ENCODE results near the gene TTC12.

DNA sequence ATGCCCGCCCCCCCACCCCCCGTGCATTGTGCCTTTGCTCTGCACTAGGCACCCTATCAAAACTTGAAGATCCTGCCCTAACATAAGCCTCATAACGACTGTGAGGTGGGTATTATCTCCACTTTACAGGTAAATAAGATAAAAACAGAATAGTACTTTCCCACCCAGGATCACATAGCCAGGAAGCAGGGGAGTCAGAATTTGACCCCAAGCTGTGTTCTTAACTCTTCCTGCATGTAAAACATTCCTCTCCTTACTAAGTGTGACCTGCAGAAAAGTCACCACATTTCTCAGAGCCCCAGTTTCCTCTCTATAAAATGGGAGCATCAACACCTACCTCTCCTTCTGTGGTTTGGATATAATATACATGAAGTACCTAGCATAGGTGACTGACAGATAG, 55.0 kb downstream of the TTC12 start:
- TF ChIP-seq, protein P1, sequence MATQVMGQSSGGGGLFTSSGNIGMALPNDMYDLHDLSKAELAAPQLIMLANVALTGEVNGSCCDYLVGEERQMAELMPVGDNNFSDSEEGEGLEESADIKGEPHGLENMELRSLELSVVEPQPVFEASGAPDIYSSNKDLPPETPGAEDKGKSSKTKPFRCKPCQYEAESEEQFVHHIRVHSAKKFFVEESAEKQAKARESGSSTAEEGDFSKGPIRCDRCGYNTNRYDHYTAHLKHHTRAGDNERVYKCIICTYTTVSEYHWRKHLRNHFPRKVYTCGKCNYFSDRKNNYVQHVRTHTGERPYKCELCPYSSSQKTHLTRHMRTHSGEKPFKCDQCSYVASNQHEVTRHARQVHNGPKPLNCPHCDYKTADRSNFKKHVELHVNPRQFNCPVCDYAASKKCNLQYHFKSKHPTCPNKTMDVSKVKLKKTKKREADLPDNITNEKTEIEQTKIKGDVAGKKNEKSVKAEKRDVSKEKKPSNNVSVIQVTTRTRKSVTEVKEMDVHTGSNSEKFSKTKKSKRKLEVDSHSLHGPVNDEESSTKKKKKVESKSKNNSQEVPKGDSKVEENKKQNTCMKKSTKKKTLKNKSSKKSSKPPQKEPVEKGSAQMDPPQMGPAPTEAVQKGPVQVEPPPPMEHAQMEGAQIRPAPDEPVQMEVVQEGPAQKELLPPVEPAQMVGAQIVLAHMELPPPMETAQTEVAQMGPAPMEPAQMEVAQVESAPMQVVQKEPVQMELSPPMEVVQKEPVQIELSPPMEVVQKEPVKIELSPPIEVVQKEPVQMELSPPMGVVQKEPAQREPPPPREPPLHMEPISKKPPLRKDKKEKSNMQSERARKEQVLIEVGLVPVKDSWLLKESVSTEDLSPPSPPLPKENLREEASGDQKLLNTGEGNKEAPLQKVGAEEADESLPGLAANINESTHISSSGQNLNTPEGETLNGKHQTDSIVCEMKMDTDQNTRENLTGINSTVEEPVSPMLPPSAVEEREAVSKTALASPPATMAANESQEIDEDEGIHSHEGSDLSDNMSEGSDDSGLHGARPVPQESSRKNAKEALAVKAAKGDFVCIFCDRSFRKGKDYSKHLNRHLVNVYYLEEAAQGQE (IDR thresholded peaks at IDR 0.05; ENCODE audit: low read depth), result no peak
- TF ChIP-seq EP300 (IDR thresholded peaks at IDR 0.05; ENCODE audit: borderline replicate concordance) (no peak), ZBTB7A (IDR thresholded peaks at IDR 0.05; ENCODE audit: low read depth) (no peak), FOXM1 (IDR thresholded peaks at IDR 0.05; ENCODE audit: borderline replicate concordance, low read depth) (no peak), NFIC (IDR thresholded peaks at IDR 0.05) (no peak), CREB1 (IDR thresholded peaks at IDR 0.05; ENCODE audit: low read depth) (no peak), RAD21 (IDR thresholded peaks at IDR 0.05; ENCODE audit: low read depth) (no peak), YY1 (IDR thresholded peaks at IDR 0.05; ENCODE audit: low read depth) (no peak), TCF12 (IDR thresholded peaks at IDR 0.05; ENCODE audit: low read depth) (no peak), TEAD4 (IDR thresholded peaks at IDR 0.05) (no peak), CEBPB (IDR thresholded peaks at IDR 0.05) (no peak)
- TF ChIP-seq, protein P2, sequence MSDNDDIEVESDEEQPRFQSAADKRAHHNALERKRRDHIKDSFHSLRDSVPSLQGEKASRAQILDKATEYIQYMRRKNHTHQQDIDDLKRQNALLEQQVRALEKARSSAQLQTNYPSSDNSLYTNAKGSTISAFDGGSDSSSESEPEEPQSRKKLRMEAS (IDR thresholded peaks at IDR 0.05), result no peak
- TF ChIP-seq, protein P3, sequence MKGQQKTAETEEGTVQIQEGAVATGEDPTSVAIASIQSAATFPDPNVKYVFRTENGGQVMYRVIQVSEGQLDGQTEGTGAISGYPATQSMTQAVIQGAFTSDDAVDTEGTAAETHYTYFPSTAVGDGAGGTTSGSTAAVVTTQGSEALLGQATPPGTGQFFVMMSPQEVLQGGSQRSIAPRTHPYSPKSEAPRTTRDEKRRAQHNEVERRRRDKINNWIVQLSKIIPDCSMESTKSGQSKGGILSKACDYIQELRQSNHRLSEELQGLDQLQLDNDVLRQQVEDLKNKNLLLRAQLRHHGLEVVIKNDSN (IDR thresholded peaks at IDR 0.05), result no peak

All from Ishikawa (cell line).